ENCODE results near the gene GJB2. TPM values are rescaled to one million over a fixed set of nuclear protein-coding genes. Genes with fewer than 3 reads are reported as not detected.

GJB2 gene
- total and polyA plus RNA-seq, 10 of the 15 experiments (the other 5 are each of a cell fraction or from before 2014, with no cell fraction given): 0.07 to 0.59 (median 0.31) TPM; not detected in 1

GRCh38 chr13:20157151-20157796 is 35.5 kb downstream of the GJB2 start:
- in situ Hi-C loops (cut with MboI) (no loop called here), intact Hi-C loops (cut with micrococcal nuclease; ENCODE audit: unreplicated experiment) (no loop called here)
- no peak for TF ChIP-seq NKRF (conservative IDR thresholded peaks at IDR 0.05)
- no peak for TF ChIP-seq PKNOX1 (IDR thresholded peaks at IDR 0.05)
- no peak for TF ChIP-seq HCFC1 (IDR thresholded peaks at IDR 0.05; ENCODE audit: low read length)
- TF ChIP-seq CBX5 (IDR thresholded peaks at IDR 0.05; ENCODE audit: low read depth): no peak
- no peak for TF ChIP-seq MYC (IDR thresholded peaks at IDR 0.05; ENCODE audit: insufficient read depth, insufficient read length, insufficient replicate concordance, low read length, severe bottlenecking)
- TF ChIP-seq, protein P1, sequence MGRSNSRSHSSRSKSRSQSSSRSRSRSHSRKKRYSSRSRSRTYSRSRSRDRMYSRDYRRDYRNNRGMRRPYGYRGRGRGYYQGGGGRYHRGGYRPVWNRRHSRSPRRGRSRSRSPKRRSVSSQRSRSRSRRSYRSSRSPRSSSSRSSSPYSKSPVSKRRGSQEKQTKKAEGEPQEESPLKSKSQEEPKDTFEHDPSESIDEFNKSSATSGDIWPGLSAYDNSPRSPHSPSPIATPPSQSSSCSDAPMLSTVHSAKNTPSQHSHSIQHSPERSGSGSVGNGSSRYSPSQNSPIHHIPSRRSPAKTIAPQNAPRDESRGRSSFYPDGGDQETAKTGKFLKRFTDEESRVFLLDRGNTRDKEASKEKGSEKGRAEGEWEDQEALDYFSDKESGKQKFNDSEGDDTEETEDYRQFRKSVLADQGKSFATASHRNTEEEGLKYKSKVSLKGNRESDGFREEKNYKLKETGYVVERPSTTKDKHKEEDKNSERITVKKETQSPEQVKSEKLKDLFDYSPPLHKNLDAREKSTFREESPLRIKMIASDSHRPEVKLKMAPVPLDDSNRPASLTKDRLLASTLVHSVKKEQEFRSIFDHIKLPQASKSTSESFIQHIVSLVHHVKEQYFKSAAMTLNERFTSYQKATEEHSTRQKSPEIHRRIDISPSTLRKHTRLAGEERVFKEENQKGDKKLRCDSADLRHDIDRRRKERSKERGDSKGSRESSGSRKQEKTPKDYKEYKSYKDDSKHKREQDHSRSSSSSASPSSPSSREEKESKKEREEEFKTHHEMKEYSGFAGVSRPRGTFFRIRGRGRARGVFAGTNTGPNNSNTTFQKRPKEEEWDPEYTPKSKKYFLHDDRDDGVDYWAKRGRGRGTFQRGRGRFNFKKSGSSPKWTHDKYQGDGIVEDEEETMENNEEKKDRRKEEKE (IDR thresholded peaks at IDR 0.05): no peak
- no peak for TF ChIP-seq CEBPB (IDR thresholded peaks at IDR 0.05; ENCODE audit: borderline replicate concordance in 1 of 2, low read depth in 2 of 2, low read length in 2 of 2)
- H3K79me2 ChIP-seq (ENCODE audit: control insufficient read depth, insufficient read depth, low read length): no peaks in the 10 kb centered on the region
- H3K4me1 ChIP-seq (ENCODE audit: control insufficient read depth, insufficient read depth, low read length): no peaks in the 10 kb centered on the region; the same call in 1 of the 2 replicates
- H4K20me1 ChIP-seq (ENCODE audit: control insufficient read depth, insufficient read depth): no peaks in the 10 kb centered on the region
- ATAC-seq (no peak), FAIRE-seq (no peak), DNase-seq (ENCODE audit: low read depth, low spot score) (no peak)
- no peaks in the 10 kb centered on the region; the same call in 2 of the 3 replicates for H3K9me3 ChIP-seq (replicated peaks; ENCODE audit: control insufficient read depth, insufficient read depth, low read length)
- H3K27me3 ChIP-seq (replicated peaks in 1 of 2; ENCODE audit: control insufficient read depth in 2 of 2, insufficient read depth in 2 of 2, low read length in 1 of 2): peaks cover 3 to 5% of the 10 kb centered on the region in 2 experiments
- ChIA-PET RAD21 (ENCODE audit: unreplicated experiment) (no interaction called here), POLR2A (no interaction called here), CTCF (interaction anchor here (1.4 kb wide), 1 partner anchor 172 kb away, joined by 6 read pairs; no protein-coding TSS in a partner anchor), SMC1A (ENCODE audit: uncharacterized antibody, unreplicated experiment) (interaction anchor here (1.4 to 1.8 kb wide), 2 partner anchors 10 to 172 kb away, joined by 3 to 6 read pairs; no protein-coding TSS in a partner anchor)
- no peak overlapping the region for H3K9ac ChIP-seq (ENCODE audit: control insufficient read depth, insufficient read depth, low read length)
- WGBS (ENCODE audit: insufficient coverage, insufficient replicate concordance, low lambda C conversion rate, missing lambda C conversion rate): 57% methylated on average over 3 of the region's 3 CpGs
- no peak overlapping the region for H3K4me2 ChIP-seq (ENCODE audit: control insufficient read depth, insufficient read depth)
- no peak overlapping the region for H3K4me3 ChIP-seq
- BruUV-seq (replicated peaks): no TSS peak
- H2AFZ ChIP-seq (ENCODE audit: control insufficient read depth, low read depth, low read length): no peak overlapping the region
- H3K27ac ChIP-seq (ENCODE audit: control insufficient read depth, insufficient read depth): no peak overlapping the region
- H3K36me3 ChIP-seq (ENCODE audit: control insufficient read depth in 2 of 2, insufficient read depth in 2 of 2, low read length in 1 of 2): no peaks in the 10 kb centered on the region

All from GM12878 (cell line).